Stimulated activated CD8-positive, alpha-beta memory T cell treated with anti-CD3 and anti-CD28 coated beads, Interleukin-12 subunit alpha, Interleukin-12 subunit beta, amount 100 ng/mL, for 24 hours (primary cell): ENCODE measurements around the gene EIF2AK3.
"Not testable (repeated sequence)": the region's sequence is repeated elsewhere in the genome, so short reads cannot be mapped to it uniquely, and the experiment has no call there.

Experiments
- DNase-seq: peaks from one replicate; pipeline ENCODE4 v3.0.0-alpha.2; 2020; ENCODE audit errors: extremely low read depth

The EIF2AK3 gene

GRCh38 chr2:88627055-88627855, at the start of gene EIF2AK3:
EIF2AK3 (minus strand) TSS chr2:88627464; CDS start chr2:88627274, 190 bp downstream.
- DNase-seq, result peak; percentile 82

- no peak for DNase-seq
Measured at GRCh38 chr2:88673363-88673762, 46.1 kb upstream of the EIF2AK3 start.

- DNase-seq, result no peak
Measured at GRCh38 chr2:88671786-88672427, 44.6 kb upstream of the EIF2AK3 start.

- no peak for DNase-seq
Measured at GRCh38 chr2:88669482-88670214, 42.4 kb upstream of the EIF2AK3 start.

GRCh38 chr2:88668862-88669261, 41.6 kb upstream of the EIF2AK3 start:
- no peak for DNase-seq

- no peak for DNase-seq
Measured at GRCh38 chr2:88667219-88667618, 40.0 kb upstream of the EIF2AK3 start.

GRCh38 chr2:88666576-88666975, 39.3 kb upstream of the EIF2AK3 start:
- DNase-seq, result no peak

GRCh38 chr2:88660622-88661021, 33.4 kb upstream of the EIF2AK3 start:
- DNase-seq, result no peak

GRCh38 chr2:88659538-88659915, 32.3 kb upstream of the EIF2AK3 start:
- DNase-seq, result no peak

- no peak for DNase-seq
Measured at GRCh38 chr2:88658881-88659537, 31.7 kb upstream of the EIF2AK3 start.

- DNase-seq, result no peak
Measured at GRCh38 chr2:88658326-88658725, 31.1 kb upstream of the EIF2AK3 start.

- no peak for DNase-seq
Measured at GRCh38 chr2:88657131-88657530, 29.9 kb upstream of the EIF2AK3 start.

- no peak for DNase-seq
Measured at GRCh38 chr2:88656690-88657089, 29.4 kb upstream of the EIF2AK3 start.

- DNase-seq, result no peak
Measured at GRCh38 chr2:88654714-88655113, 27.4 kb upstream of the EIF2AK3 start.

GRCh38 chr2:88651646-88652045, 24.4 kb upstream of the EIF2AK3 start:
- DNase-seq, result no peak

GRCh38 chr2:88645291-88645882, 18.1 kb upstream of the EIF2AK3 start:
- DNase-seq, result not testable (repeated sequence)

- DNase-seq, result no peak
Measured at GRCh38 chr2:88642278-88642677, 15.0 kb upstream of the EIF2AK3 start.

GRCh38 chr2:88641330-88641729, 14.1 kb upstream of the EIF2AK3 start:
- no peak for DNase-seq

- no peak for DNase-seq
Measured at GRCh38 chr2:88639865-88640264, 12.6 kb upstream of the EIF2AK3 start.

- no peak for DNase-seq
Measured at GRCh38 chr2:88638743-88639142, 11.5 kb upstream of the EIF2AK3 start.

GRCh38 chr2:88638123-88638650, 10.9 kb upstream of the EIF2AK3 start:
- no peak for DNase-seq
